CD4-positive, alpha-beta T cell treated with Interferon alpha-2 for 1 hour (primary cell): ENCODE measurements around the gene NECTIN2.

ENCODE experiments used
- DNase-seq, 2 donors: peaks; one replicate each; pipeline ENCODE4 v3.0.0-alpha.2; 2020 to 2022

Gene NECTIN2

DNA sequence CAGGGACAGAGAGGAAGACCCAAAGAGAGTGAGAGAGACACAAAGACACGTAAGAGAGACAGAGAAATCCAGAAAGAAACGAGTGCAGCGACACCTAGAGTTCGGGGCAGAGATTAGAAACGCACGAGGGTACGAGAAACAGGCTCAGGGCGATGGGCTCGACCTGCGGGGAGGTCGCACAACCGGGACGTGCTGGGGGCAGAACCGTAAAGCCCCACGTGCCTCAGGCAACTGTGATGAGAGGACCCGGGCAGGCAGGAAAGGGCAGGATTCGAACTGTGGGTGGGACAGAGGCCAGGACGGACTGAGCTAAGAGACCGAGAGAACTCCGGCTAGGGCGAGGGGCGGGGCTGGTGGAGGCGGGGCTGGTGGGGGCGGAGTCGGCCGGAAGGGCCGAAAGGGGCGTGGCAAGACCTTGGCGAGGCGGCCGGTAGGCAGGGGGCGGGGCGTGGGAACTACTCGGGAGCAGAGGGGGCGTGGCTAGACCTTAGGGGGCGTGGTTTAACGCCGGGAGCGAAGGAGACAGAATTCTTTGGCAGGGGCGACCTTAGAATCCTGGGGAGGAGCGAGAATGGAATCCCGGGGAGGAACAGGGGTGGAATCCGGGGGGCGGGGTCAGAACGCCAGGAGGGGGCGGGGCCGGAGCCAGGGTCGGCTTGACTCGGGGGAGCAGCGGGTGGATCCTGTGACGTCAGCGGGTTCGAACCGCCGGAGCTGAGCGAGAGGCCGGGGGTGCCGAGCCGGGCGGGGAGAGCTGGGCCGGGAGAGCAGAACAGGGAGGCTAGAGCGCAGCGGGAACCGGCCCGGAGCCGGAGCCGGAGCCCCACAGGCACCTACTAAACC, at the start of gene NECTIN2:
Gene NECTIN2, plus strand, starts transcription at position 686 of the 843 bp plus-strand sequence. CDS start 229 bp downstream, outside the sequence.
- DNase-seq: peak; percentile 80 to 87

DNA sequence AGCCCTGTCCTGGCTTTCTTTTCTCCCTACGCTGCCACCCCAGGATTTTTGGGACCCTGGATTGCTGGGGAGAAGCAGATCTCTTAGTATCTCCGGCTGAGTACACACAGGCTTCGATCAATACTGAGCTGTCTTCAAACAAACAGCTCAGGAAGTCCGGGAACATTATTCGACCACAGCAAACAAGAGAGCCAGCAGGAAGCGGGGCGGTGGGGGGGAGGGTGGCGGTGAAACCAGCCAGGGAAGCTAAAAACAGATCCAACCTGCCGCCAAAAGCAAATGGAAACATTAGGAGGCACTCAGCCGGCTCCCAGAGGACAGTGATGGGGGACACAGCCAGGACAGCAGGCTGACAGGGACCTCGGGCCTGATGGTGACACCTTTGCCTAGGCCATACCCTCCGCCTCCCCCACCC, 49.4 kb upstream of the NECTIN2 start:
- peak in 1 of 2 donors; percentile 7 for DNase-seq

DNA sequence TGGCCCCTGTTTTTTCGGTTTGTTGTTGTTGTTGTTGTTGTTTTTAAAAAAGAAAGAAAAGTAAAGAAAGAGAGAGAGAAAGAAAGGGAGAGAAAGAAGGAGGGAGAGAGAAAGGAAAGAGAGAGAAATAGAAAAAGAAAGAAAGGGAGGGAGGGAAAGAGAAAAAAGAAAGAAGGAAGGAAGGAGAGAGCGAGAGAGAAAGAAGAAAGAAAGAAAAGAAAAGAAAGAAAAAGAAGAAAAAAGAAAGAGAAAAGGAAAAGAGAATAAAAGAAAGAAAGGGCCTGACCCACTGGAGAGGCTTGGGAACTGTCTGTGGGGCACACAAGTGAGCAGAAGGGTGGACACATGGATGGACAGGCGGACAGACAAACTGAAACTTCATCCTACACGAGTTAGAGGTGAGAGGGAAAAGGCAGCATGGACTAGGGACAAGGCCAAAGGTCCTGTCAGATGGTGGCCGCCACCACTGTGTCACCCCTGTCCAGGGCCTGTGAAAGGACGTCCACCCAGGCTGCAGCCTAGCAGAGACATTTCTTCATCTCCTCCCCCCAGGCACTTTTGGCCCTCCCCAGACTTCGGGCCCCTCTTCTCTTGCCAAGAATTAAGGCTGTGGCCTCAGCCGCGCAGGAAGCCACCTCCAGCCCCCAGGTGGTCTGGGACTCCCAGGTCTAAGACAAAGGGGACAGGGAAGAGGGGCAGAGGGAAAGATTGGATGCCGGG, 46.3 kb upstream of the NECTIN2 start:
- no peak for DNase-seq

DNA sequence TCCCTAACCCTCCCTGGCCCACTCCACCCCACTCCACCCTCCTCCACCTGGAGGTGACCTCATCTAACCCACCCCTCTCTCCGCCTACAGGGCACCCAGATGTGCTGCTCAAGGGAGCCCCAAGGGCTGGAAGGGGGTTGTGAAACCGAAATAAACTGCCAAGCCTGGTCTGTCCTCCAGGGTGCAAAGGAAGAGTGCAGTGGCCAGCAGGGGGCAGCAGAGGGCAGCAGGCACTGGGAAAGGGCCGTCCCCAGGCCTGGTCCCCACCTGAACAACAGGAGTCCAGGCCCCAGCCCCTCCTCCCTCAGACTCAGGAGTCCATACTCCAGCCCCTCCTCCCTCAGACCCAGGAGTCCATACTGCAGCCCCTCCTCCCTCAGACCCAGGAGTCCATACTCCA, 45.6 kb upstream of the NECTIN2 start:
- DNase-seq: peak; percentile 76 to 78

DNA sequence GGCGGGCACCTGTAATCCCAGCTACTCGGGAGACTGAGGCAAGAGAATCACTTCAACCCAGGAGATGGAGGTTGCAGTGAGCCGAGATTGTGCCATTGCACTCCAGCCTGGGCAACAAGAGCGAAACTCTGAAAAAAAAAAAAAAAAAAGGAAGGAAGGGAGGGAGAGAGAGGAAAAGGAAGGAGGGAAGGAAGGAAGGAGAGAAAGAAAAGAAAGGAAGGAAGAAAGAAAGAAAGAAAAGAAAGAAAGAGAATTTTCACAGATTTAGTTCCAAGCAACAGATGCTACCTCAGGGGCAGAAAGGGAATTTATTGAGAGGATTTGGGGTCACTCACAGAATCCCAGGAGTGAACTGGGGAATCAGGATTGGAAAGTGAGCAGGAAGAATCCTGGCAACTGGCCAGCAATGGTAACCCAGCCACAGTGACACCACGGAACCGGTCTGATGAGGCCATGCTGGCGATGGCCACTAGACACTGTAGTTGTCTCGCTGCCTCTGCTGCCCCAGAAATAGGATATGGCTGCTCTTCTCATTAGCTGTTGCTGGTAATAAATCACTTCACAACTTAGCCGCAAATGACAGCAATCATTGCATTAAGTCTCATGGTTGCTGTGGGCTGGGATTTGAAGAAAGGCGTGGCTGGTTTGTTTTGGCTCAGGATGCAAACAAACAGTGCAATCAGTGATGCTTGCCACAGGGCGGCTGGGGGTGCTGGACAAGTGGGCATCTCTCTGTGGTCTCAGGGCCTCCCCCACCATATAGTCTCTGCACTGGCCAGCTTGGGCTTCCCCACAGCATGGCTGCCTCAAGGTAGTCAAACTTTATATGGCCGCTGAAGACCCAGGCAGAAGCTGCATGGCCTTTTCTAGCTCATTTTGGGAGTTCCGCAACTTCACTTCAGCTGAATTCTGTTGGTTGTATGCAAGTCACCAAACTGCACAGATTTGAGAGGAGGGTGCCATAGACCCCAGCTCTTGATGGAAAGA, 42.4 kb upstream of the NECTIN2 start:
- DNase-seq: no peak

DNA sequence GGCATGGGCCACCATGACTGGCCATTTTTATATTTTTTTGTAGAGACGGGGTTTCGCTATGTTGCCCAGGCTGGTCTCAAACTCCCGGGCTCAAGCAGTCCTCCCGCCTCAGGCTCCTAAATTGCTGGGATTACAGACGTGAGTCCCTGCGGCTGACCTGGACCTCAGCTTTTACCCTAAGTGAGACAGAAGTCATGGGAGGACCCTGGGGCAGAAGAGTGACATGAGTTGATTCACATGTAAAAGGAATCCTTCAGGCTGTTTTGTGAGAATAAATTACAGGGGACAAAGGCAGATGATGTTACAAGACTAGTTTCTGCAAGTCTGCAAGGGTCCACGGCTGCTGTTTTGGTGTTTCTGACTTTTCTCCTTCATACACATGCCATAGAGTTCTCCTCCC, 39.8 kb upstream of the NECTIN2 start:
- DNase-seq: no peak

DNA sequence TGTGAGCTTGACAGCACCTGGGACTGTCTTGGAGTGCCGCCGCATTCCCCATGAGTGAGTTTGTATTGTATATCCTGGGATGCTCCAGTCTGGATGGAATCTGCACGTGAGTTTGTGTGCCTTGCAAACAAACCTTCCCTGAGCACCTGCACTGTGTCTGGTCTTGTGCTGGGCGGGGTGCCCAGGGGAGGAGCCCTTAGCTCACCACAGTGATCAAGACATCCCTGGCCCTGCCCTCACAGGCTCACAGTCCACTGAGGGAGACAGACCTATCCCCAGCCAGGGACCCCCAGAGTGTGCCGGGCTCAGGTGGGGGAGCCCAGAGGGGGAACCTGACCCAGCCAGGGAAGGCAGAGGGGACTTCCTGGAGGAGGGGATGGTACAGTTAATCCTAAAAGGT, 38.9 kb upstream of the NECTIN2 start:
- no peak for DNase-seq

DNA sequence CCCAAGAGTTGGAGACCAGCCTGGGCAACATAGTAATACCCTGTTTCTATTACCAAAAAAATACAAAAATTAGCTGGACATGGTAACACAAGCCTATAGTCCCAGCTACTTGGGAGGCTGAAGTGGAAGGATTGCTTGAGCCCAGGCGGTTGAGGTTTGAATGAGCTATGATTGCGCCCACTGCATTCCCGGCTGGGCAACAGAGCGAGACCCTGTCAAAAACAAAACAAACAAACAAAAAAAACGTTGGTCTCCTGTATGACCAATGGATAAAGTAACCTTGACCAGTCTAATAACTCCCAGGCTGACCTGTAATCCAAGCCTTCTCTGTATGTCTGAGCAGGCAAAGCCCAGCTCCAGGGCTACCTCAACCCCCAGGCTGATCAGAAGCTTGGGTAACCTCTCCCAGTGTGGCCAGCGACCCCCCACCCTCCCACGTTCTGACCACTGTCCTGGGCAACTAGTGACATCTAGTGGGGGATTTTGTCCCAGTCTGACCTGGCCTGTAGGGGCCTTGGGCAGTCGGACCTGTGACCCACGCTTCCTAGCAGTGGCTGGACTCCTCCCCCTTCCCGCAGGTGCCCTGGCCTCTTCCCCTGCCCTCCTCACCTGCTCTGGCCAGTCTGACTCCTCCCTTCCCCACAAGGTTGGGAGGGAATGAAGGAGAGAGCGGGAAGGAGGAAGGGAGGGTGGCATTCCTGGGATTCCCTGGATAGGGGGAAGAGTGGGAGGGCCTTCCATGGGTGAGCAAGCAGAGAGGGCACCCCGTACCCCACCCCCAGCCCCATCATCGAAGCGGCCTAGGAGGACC, 38.2 kb upstream of the NECTIN2 start:
- no peak for DNase-seq

DNA sequence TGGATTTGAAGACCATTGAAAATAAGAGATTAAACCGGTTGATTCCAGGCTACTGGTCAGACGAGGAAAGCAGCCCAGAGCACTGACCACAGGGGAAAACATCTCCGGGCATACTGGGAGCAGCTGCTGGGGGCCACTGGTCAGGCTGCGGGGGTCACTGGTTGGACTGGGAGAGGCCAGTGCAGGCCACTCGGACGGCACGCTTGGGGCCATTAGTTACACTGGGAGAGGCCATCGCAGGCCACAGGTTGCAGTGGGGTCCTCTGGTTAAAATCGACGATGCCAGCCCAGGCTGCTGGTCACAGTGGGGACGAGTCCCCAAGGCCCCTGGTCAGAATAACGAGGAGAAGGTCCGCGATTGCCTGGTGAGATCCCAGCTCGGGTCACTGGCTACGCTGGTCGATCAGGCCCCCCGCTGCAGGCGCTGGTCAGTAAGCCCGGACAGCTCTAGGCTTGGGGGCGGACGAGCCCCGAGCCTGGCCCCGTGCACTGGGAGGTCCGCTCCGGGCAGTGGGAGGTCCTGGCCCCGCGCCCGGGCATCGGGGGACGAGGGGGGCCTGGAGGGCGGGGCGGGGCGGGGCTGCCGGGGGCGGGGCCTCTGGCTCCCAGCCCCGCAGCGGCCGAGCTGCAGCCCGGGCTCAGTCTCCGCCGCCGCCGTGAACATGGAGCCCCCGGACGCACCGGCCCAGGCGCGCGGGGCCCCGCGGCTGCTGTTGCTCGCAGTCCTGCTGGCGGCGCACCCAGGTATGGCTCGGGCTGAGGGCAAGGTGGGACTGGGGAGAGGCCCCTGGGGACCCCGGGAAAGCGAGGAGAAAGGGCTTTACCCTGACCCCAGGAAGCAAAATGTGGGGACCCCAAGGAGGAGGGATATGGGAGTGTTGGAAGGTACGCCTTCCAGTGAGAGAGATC, 37.4 kb upstream of the NECTIN2 start, which contains the start of gene BCAM:
Gene BCAM, plus strand, starts transcription at position 641 of the 909 bp plus-strand sequence. Its CDS starts 22 bp downstream, at position 663.
- no peak for DNase-seq

DNA sequence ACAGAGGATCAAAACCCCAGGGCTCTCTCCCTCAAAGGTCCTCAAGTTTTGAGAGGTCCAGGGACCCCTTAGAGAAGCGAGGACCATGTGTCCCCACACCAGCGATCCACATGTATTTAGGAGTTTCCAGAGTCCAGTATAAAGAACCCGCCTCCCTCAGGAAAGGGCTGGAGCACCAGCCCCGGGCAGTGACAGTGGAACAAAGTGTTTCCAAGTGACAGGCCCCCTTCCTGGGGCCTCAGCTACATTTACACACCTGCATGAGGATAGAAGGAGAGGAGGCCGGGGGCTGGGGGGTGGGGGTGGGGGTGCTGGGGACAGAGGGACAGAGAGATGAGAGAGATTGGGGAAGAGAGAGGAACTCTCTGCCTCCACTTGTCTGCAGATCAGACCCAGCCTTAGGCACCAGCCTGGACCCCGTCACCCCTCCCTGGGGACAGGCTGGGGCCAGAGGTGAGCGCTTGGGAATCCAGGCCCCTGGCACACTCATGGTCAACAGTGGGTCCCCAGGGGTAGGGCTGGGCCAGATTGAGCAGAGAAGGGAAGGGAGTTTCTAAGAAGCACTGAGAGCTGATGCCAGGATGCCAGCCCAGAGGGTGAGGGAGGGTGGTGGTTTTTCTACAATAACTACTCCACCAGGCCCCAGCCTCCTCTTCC, 36.4 kb upstream of the NECTIN2 start:
- DNase-seq: no peak

DNA sequence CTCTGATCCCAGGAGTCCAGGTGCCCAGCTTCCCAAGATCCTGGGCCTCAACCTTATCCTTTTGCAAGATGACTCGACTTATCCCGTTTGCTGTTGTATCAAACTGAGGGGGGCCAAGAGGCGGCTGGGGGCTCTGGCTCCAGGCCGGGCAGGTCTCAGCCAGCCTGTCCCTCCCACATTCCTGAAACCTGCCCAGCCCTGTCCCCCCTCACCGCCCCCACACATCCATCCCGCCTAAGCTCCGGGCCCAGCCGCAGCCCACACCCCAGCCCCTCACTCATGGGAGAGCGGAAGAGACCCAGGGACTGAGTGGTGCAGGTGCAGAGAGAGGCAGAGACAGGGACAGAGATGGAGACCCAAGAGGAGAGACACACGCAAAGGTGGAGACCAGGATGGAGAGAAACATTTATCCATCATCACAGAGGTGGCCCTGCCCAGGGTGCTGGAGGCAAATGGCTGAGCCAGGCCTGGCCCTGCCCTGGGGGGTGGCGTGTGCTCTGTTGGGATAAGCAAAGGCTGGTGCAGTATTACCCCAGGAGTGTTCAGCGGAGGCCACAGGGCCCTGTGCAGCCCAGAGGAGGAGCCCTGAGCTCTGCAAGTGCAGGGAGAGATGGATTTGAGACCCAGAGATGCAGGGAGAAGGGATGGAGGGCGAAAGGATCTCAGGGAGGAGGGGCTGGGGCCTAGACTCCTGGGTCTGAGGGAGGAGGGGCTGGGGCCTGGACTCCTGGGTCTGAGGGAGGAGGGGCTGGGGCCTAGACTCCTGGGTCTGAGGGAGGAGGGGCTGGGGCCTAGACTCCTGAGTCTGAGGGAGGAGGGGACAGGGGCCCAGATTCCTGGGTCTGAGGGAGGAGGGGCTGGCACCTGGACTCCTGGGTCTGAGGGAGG, 35.6 kb upstream of the NECTIN2 start:
- DNase-seq: no peak

DNA sequence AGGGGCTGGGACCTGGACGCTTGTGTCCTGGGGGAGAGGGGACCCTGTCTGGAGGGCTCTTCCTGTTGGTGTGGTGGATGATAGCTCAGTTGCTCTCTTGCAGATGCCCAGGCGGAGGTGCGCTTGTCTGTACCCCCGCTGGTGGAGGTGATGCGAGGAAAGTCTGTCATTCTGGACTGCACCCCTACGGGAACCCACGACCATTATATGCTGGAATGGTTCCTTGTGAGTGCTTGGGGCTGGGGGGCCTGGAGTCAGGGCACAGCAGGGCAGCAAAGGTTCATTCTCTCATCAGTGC, 35.0 kb upstream of the NECTIN2 start:
- DNase-seq: no peak

DNA sequence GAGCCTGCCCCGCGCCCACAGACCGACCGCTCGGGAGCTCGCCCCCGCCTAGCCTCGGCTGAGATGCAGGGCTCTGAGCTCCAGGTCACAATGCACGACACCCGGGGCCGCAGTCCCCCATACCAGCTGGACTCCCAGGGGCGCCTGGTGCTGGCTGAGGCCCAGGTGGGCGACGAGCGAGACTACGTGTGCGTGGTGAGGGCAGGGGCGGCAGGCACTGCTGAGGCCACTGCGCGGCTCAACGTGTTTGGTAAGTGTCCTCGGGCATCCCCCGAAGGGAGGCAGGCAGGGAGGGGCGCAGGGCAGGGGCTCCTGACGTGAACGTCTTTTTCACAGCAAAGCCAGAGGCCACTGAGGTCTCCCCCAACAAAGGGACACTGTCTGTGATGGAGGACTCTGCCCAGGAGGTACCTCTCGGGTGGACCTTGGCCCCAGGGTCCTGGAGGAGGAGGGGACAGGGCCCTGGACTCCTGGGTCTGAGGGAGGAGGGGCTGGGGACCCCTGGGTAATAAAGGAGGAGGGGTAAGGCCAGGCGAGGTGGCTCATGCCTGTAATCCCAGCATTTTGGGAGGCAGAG, 33.9 kb upstream of the NECTIN2 start:
- no peak for DNase-seq

DNA sequence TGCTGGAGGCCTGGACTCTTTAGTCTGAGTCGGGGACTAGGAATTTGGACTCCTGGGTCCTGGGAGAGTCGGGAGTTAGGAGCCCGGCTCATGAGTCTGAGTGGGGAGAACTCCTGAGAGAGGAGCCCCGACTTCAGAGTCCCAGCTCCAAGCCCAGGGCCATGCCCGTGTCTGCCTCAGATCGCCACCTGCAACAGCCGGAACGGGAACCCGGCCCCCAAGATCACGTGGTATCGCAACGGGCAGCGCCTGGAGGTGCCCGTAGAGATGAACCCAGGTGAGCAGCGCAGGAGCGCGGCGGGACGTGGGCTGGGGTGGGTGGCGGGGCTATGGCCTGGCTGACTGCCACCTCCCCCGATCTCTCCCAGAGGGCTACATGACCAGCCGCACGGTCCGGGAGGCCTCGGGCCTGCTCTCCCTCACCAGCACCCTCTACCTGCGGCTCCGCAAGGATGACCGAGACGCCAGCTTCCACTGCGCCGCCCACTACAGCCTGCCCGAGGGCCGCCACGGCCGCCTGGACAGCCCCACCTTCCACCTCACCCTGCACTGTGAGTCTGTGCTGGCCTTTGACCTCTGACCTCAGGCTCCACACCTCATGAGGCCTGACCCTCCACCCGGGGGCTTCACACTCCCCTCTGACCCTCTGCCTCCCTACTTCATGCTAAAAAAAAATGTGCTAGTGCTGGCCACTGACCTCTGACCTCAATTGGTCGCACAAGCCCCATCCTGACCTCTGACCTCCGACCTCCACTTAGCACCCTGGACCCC, 32.8 kb upstream of the NECTIN2 start:
- DNase-seq: no peak

DNA sequence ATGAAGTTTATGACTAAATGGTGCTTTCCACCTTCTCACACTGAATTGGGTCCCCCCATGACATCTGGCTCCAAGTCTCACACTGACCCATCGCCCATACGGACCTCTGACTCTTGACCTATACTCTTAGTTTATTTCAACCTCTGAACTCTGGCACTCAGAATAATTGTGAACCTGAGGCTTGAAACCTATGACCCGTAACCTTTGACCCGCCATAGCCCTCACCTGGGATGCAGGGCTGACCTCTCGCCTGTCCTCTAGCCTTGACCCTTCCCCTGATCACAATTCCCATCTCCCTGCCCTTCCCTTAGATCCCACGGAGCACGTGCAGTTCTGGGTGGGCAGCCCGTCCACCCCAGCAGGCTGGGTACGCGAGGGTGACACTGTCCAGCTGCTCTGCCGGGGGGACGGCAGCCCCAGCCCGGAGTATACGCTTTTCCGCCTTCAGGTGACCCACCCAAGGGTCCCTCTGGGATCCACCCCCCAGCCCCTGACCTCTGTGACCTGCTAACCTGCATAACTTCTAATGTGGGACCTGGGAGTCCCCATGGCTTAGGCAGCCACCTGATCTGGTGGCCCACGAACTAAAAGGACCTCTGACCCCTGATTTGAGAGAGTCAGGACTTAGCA, 32.1 kb upstream of the NECTIN2 start:
- DNase-seq: no peak

DNA sequence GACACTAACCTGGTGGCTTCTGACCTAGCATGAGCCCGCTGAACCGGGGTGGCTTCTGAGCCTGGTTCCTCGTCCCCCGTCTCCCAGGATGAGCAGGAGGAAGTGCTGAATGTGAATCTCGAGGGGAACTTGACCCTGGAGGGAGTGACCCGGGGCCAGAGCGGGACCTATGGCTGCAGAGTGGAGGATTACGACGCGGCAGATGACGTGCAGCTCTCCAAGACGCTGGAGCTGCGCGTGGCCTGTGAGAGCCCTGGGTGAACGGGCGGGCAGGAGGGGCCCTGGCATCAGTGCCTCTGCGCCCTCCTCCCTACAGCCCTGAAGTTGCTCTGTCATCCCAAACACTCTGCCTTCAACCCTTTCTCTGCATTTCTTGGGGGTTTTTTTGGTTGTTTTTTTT, 31.6 kb upstream of the NECTIN2 start:
- DNase-seq: no peak

DNA sequence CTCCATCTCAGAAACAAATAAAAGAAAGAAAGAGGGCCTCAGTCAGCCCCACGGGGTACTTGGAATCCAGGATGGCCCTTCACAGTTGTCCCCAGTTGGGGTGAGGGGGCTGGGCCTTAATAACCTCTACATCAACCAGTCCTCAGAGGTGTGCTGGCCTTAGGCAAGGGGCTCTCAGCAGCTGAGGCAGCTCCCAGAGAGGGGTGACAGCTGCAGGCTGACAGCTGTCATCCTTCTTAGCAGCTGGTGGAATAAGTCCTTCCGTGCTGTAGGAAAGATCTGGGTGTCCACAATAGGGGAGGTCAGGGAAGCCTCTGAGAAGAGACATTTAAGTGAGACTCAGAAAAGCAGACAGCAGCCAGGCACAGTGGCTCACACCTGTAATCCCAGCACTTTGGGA, 29.8 kb upstream of the NECTIN2 start:
- DNase-seq: no peak
